DOHH2 (cell line): ENCODE results near the gene PTGIS.

Source experiments
- CTCF ChIP-seq: fragments of 200-600 bp; sonication (generic); IDR thresholded peaks from one replicate; pipeline ENCODE4 v1.5.1; 2014; ENCODE audit warnings: antibody characterized with exemption, mild to moderate bottlenecking, low read depth, low read length; ENCODE audit not compliant: poor library complexity, severe bottlenecking
- EZH2phosphoT487 ChIP-seq: fragments of 200-600 bp; sonication (generic); IDR thresholded peaks from 2 replicates; pipeline ENCODE4 v1.6.1; 2017; ENCODE audit warnings: borderline replicate concordance, mild to moderate bottlenecking, antibody characterized with exemption, low read length, moderate library complexity, mixed read lengths

GRCh38 chr20:49478266-49478665 lies 89.7 kb downstream of the PTGIS start:
- TF ChIP-seq EZH2phosphoT487 (no peak), CTCF (no peak)
